SH-SY5Y (cell line): ENCODE measurements around the gene EIF2B2.

ENCODE experiments used
- GATA2 ChIP-seq: IDR thresholded peaks from 2 replicates; pipeline ENCODE4 v1.6.1; 2011; ENCODE audit warnings: mild to moderate bottlenecking, low read depth, low read length
- GATA3 ChIP-seq: IDR thresholded peaks from 2 replicates; pipeline ENCODE4 v1.6.1; 2011; ENCODE audit warnings: low read depth, mild to moderate bottlenecking, low read length, moderate library complexity

EIF2B2 gene

DNA sequence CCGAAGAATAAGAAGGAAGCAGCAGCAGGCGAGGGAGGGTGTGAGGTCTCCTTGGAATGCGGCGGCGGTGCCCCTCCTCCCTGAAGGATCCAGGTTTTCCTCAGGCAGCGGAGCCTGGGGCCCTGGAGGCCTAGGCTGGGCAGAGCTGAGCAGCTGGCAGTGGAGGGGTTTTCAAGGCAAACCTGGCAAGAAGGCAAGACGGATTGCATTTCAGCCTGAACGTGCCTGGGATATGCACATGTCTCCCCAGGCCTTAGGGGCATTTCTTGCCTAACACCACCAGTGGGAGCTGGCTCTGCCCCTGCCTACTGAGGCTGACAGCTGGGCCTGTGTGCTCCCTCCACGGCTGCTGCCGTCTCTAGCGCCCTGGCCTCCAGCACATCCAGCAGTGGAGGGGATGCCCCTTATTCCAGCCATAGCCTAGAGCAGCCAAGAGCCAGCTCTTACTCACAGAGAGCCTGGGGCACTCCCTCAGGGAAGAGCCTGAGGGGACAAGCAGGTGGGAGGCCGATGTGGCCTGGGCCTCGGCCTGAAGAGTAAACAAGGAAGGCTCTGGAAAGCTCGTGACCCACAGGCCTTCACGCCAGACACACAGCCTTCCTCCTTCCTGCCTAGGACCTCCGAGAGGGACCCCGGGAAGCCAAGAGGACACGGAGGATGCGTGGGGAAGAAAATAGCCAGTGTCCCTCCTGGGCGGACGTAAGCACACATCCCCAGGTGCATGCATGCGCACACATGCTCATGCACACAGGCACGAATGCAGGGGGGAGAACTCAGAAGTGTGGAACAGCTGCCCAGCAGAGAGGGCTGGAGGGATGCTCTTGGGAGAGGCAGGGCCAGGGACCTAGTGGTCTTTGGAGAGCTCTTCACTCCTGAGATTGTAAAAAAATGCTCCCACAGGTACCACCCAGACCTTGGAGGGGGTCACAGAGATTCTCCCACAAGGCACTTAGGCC is 23.0 kb upstream of the EIF2B2 start:
- TF ChIP-seq GATA3, result no peak
- no peak for TF ChIP-seq GATA2

DNA sequence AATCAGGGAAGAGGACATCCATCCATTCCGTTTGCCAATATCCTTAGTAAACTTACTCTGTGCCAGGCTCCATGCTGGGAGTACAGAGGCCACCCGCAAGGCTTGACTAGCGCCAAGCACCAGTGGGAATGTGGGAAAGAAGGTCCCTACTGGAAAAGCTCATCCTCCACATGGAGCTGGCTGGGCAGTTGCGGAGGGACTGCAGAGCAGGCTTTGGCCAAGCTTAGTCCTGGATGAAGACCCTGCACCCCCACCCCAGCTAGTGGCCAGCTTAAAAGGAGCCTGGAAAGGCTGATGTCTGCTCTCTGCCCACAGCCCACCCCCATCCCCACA is 22.4 kb upstream of the EIF2B2 start:
- TF ChIP-seq GATA2 (no peak), GATA3 (no peak)

DNA sequence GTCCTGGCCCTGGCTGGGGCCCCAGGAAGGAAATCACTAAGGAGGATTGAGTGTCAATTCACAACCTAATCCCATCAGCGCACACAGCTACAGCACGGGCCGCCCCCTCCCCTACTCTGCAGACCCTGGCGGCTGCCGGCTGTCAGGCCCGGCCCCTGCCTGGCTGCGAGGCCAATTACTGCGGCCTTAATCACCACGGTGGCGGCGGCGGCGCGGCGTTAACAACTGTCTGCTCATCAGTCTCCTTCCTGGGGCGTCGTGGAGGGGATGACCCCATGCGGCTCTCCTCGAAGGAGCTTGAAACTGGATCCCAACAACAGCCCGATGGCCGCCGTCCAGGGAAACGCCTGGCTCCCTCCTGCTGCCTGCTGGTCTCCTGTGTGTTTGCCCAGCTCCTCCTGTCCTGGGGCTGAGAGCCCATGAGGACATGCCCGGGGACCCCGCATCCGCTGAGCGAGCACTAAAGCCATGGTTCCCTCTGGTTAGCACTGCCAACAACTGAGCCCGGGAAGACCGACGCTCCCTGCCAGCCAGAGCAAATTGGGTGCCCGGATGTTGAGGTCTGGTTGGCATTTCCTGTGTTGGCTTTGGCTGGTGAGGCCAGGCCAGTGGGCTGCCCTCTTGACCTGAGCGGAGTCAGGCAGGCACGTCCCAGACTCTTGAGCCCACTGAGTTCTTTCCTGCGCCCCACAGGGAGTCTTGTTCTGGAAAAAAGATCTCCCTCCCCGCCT is 21.8 kb upstream of the EIF2B2 start:
- TF ChIP-seq GATA2 (no peak), GATA3 (no peak)

DNA sequence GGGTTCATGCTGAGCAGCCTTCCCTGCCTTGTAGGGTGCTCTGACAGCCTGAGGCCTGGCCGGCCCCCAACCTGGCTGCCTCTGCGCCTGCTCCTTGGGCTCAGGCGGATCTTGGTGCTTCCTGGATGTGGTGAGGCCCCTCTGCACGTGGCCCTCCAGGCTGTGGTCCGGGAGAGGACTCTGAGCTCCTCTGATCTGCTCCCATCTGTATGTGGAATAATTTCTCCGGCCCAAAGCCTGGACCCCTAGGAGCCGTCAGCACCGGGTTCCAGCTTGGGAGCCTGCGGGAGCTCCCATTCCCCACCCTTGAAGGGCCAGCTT is 21.3 kb upstream of the EIF2B2 start:
- TF ChIP-seq GATA3 (no peak), GATA2 (no peak)

GRCh38 chr14:74981833-74982232 is 20.9 kb upstream of the EIF2B2 start:
- TF ChIP-seq GATA3 (no peak), GATA2 (no peak)

- no peak for TF ChIP-seq GATA2
- no peak for TF ChIP-seq GATA3
Observed at GRCh38 chr14:74982661-74983060, 20.1 kb upstream of the EIF2B2 start.

DNA sequence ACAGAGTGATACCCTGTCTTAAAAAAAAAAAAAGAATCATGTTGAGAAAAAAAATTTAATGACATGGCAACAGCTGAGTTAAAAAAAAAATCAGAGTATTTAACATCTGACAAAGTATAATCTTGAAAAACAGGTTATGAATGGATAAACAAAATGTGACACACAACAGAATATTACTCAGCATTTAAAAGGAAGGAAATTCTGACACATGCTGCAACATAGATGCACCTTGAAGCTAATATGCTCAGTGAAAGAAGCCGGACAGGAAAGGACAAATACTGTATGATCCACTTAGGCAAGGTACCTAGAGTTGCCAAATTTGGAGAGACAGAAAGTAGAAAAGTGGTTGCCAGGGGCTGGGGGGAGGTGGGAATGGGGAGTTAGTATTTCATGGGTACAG is 19.4 kb upstream of the EIF2B2 start:
- TF ChIP-seq GATA3, result no peak
- TF ChIP-seq GATA2, result no peak

- TF ChIP-seq GATA2 (no peak), GATA3 (no peak)
Observed at GRCh38 chr14:74984236-74985027, 18.3 kb upstream of the EIF2B2 start.

DNA sequence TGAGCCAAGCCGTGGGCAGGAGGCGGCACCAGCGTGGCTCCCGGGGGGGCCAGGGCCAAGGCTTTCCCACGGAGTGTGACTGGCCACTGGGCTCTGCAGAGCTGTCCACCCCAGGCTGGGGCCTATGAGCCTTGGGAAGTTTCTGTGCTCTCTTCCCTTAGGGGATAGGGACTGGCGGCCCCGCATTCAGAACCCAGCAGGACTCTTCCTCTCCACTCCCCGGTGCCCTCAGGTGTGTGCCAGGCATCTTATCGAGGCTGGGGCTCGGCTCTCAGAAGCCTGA is 17.8 kb upstream of the EIF2B2 start:
- TF ChIP-seq GATA3 (no peak), GATA2 (no peak)

DNA sequence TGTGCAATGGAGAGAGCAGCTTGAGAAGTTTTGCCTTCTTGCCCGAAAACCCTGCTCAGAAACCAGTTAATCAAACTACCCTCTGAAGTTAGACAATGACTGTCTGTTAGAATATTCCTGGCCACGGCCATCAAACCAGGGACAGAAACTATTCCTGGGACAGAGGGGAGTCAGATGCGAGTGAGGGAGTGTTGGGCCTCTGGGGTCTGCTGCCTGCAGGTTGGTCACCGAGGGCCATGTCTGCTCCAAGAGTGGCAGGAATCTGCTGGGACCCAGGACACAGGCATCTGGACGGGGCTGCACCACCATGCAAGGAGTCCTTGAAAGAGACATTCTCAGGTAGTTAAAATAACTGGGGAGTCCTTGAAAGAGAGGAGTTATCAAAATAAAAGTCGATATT is 16.9 kb upstream of the EIF2B2 start:
- no peak for TF ChIP-seq GATA2
- TF ChIP-seq GATA3, result no peak

- TF ChIP-seq GATA3 (no peak), GATA2 (no peak)
Observed at GRCh38 chr14:74988131-74988530, 14.6 kb upstream of the EIF2B2 start.

DNA sequence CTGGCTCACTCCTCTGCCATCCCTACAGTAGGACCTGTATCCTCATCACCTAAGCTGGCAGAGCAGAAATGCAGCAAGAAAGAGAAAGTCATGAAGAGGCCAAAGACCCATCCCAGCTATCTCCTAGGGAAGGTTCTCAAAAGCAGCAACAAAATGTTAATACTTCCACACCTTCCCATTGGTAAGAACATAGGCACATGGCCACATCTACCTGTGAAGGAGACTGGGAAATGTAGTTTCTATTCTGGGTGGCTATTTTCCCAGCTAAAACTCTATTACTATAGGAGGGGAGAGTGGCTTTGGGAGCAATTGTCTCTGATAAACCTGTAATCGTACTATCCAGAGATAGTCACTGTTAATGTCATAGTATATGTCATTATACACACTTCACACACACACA is 13.7 kb upstream of the EIF2B2 start:
- no peak for TF ChIP-seq GATA2
- TF ChIP-seq GATA3, result no peak

- TF ChIP-seq GATA2 (no peak), GATA3 (no peak)
Observed at GRCh38 chr14:75001261-75001660, 1.5 kb upstream of the EIF2B2 start.

- TF ChIP-seq GATA3, result no peak
- no peak for TF ChIP-seq GATA2
Observed at GRCh38 chr14:75001899-75002298, 822 bp upstream of the EIF2B2 start.
